Nephron (organoid): ENCODE results near the gene ATG16L2.
"Not testable (repeated sequence)": the region's sequence is repeated elsewhere in the genome, so short reads cannot be mapped to it uniquely, and the experiment has no call there.

Experiments
- H3K27ac Mint-ChIP-seq, 3 experiments: 2 replicates each; pipeline ENCODE4 v1.8.0; 2020; ENCODE audit warnings: mixed read lengths in 3 of 3, mild to moderate bottlenecking in 2 of 3, moderate library complexity in 1 of 3
- H3K27me3 Mint-ChIP-seq: 2 replicates; pipeline ENCODE4 v1.8.0; 2021; ENCODE audit warnings: low read depth, mild to moderate bottlenecking, moderate library complexity, mixed read lengths
- H3K36me3 Mint-ChIP-seq: 2 replicates; pipeline ENCODE4 v1.8.0; 2020; ENCODE audit warnings: low read depth, mixed read lengths
- H3K4me1 Mint-ChIP-seq: 2 replicates; pipeline ENCODE4 v1.8.0; 2020; ENCODE audit warnings: mixed read lengths
- H3K4me3 Mint-ChIP-seq, 3 experiments: 2 replicates each; pipeline ENCODE4 v1.8.0; 2020; ENCODE audit warnings: mild to moderate bottlenecking in 3 of 3, mixed read lengths in 3 of 3, moderate library complexity in 2 of 3
- H3K9me3 Mint-ChIP-seq: 2 replicates; pipeline ENCODE4 v1.8.0; 2020; ENCODE audit warnings: mixed read lengths
- TF ChIP-seq, protein P1 (sequence below), 3 experiments: fragments of 200-600 bp; sonication (generic); IDR thresholded peaks; one replicate each; pipeline ENCODE4 v1.5.0; 2021; ENCODE audit warnings: antibody characterized with exemption in 3 of 3; ENCODE audit not compliant: unreplicated experiment in 3 of 3

Gene ATG16L2

DNA sequence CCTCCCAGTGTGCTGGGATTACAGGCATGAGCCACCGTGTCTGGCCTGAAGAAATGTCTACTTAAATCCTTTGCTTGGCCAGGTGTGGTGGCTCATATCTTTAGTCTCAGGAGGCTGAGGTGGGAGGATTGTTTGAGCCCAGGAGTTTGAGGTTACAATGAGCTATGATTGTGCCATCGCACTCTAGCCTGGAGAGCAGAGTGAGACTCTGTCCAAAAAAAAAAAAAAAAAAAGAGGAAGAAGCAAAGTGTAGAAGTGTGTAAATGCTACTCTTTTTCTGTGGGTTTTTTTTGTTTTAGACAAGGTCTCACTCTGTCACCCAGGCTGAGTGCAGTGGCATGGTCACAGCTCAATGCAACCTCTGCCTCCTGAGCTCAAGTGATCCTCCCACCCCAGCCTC, 6.4 kb upstream of the ATG16L2 start:
- TF ChIP-seq, protein P1, sequence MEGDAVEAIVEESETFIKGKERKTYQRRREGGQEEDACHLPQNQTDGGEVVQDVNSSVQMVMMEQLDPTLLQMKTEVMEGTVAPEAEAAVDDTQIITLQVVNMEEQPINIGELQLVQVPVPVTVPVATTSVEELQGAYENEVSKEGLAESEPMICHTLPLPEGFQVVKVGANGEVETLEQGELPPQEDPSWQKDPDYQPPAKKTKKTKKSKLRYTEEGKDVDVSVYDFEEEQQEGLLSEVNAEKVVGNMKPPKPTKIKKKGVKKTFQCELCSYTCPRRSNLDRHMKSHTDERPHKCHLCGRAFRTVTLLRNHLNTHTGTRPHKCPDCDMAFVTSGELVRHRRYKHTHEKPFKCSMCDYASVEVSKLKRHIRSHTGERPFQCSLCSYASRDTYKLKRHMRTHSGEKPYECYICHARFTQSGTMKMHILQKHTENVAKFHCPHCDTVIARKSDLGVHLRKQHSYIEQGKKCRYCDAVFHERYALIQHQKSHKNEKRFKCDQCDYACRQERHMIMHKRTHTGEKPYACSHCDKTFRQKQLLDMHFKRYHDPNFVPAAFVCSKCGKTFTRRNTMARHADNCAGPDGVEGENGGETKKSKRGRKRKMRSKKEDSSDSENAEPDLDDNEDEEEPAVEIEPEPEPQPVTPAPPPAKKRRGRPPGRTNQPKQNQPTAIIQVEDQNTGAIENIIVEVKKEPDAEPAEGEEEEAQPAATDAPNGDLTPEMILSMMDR (IDR thresholded peaks at IDR 0.05; ENCODE audit: unreplicated experiment in 3 of 3): no peak
- Mint-ChIP-seq H3K9me3 (no peaks in the 10 kb centered on the region), H3K27me3 (no peaks in the 10 kb centered on the region), H3K36me3 (peaks cover 8% of the 10 kb centered on the region), H3K4me1 (peaks cover 14% of the 10 kb centered on the region), H3K4me3 (no peak overlapping the region), H3K27ac (no peak overlapping the region)

DNA sequence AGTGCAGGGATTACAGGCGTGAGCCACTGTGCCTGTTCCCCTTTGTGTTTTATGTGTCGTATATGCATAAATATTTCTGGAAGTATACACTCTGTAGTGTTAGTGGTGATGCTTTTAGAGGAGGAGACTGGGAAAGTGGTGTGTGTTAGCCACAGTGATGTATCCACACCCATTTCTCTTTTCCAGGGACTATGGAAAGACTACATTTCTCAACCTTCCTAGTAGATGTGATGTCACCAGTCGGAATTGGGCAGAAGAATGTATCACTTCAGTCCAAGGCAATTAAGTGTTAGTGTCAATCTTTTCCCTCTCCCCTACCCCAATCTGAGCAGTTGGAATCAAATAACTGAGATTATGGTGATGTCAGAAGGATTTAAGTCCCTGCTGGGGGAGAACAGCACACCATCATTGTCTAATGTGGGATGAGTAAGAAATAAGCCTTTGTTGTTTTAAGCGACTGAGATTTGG, 5.8 kb upstream of the ATG16L2 start:
- no peaks in the 10 kb centered on the region for H3K9me3 Mint-ChIP-seq
- H3K27ac Mint-ChIP-seq: no peak overlapping the region
- TF ChIP-seq, protein P1 (IDR thresholded peaks at IDR 0.05; ENCODE audit: unreplicated experiment in 3 of 3): no peak
- peak overlapping the region in 1 of 3 experiments; percentile 16 for H3K4me3 Mint-ChIP-seq
- H3K36me3 Mint-ChIP-seq: peaks cover 8% of the 10 kb centered on the region
- H3K27me3 Mint-ChIP-seq: no peaks in the 10 kb centered on the region
- H3K4me1 Mint-ChIP-seq: peaks cover 19% of the 10 kb centered on the region

DNA sequence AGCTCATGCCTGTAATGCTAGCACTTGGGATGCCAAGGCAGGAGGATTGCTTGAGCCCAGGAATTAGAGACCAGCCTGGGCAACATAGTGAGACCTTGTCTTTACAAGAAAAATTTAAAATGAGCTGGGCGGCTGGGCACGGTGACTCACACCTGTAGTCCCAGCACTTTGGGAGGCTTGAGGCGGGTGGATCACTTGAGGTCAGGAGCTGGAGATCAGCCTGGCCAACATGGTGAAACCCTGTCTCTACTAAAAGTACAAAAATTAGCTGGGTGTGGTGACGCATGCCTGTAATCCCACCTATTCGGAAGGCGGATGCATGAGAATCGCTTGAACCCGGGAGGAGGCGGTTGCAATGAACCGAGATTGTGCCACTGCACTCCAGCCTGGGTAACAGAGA, 2.5 kb upstream of the ATG16L2 start:
- peaks cover 29% of the 10 kb centered on the region for H3K4me1 Mint-ChIP-seq
- H3K9me3 Mint-ChIP-seq, H3K36me3 Mint-ChIP-seq, H3K27me3 Mint-ChIP-seq: not testable (repeated sequence)
- peak overlapping the region; percentile 61 to 77 (median 64) for H3K4me3 Mint-ChIP-seq
- peak overlapping the region in 1 of 3 experiments; percentile 55 for H3K27ac Mint-ChIP-seq

DNA sequence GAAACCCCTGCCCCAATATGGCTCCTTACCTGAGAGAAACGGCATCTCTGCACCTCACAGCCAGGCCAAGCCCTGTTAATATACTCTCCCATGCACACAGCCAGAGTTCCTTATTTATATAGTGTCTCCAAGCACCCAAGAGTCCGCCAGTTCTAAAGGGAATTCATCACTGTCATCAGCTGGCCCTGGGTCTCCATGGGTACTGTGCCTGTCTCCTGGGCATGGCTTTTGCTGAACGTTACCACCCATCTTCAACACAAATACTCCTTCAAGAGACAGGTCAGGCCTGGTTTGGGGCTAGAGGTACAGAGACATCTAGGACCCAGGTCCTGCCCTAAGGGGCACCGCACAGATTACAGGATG, 1.6 kb upstream of the ATG16L2 start:
- no peaks in the 10 kb centered on the region for H3K9me3 Mint-ChIP-seq
- TF ChIP-seq, protein P1 (IDR thresholded peaks at IDR 0.05; ENCODE audit: unreplicated experiment in 3 of 3): no peak
- peak overlapping the region; percentile 82 to 96 (median 85) for H3K27ac Mint-ChIP-seq
- H3K4me1 Mint-ChIP-seq: peaks cover 29% of the 10 kb centered on the region
- peaks cover 4% of the 10 kb centered on the region for H3K27me3 Mint-ChIP-seq
- peaks cover 10% of the 10 kb centered on the region for H3K36me3 Mint-ChIP-seq
- peak overlapping the region; percentile 90 to 94 (median 93) for H3K4me3 Mint-ChIP-seq

DNA sequence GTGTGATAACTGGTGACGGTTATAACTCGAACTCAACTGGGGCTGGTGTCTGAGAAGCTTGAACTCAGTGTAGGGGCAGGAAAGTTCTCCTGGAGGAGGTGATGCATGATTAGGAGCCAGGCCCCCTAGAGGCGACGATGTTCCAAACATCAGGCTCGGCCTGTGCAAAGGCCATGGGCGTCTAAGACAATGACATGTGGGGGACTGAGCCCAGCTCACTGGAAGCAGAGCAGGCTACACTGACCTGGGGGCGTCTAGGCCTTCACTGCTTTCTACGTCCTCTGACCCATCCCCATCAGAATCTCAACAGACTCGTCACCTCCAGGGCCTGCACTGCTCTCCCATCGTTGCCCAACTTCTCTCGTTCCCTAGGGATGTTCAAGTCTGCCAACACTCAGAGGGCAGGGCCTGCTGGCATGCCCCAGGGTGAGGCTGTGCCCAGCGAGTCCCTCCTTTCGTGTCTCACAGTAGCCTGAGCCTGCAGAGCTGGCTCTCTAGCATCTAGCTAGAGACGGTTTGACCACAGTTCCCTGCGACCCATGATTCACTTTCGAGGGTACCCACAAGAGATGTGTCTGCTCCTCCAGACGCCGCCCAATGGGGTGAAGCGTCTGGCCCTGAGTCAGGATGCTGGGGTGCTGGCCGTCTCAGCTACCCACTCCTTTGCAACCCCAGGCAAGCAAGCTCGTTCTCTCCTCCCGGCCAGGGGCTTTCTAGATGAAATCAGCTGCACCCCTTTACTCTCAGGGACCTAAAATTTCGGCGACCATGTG, 1.1 kb upstream of the ATG16L2 start:
- peak overlapping the region; percentile 90 to 94 (median 93) for H3K4me3 Mint-ChIP-seq
- TF ChIP-seq, protein P1 (IDR thresholded peaks at IDR 0.05; ENCODE audit: unreplicated experiment in 3 of 3): peak; percentile 37 to 49 (median 39)
- H3K9me3 Mint-ChIP-seq: no peaks in the 10 kb centered on the region
- H3K36me3 Mint-ChIP-seq: peaks cover 13% of the 10 kb centered on the region
- H3K27me3 Mint-ChIP-seq: peaks cover 4% of the 10 kb centered on the region
- H3K4me1 Mint-ChIP-seq: peaks cover 31% of the 10 kb centered on the region
- H3K27ac Mint-ChIP-seq: peak overlapping the region; percentile 82 to 96 (median 85)

DNA sequence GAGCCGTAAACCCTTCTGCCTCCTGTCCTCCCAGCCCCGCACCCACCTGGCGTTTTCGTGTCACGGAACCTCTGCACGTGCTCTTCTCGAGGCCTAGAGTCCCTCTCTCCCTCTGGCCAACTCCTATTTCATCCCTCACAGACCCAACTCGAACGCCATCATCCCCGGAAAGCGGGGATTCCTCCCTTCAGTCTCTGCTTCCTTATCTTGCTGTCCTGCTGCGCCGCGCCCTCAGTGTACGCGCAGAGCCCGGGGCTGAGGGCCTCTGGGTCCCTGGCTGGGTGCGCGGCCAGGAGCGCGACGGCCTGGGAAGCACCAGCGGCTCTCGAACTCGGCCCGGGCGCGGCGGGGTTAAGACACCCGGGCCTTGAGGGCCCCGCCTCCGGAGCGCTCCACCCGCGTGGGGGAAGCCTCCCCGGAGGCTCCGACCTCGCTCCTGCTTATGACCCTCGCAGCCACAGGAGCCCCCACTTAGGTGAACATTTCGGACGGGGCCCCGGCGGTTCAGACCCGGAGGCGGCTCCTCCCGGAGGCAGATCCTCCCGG, 398 bp upstream of the ATG16L2 start:
- Mint-ChIP-seq H3K27me3 (peaks cover 4% of the 10 kb centered on the region), H3K4me3 (peak overlapping the region; percentile 90 to 94 (median 93)), H3K36me3 (peaks cover 13% of the 10 kb centered on the region), H3K4me1 (peaks cover 34% of the 10 kb centered on the region), H3K27ac (peak overlapping the region; percentile 82 to 96 (median 85)), H3K9me3 (no peaks in the 10 kb centered on the region)
- TF ChIP-seq, protein P1 (IDR thresholded peaks at IDR 0.05; ENCODE audit: unreplicated experiment in 3 of 3): no peak
